Embryonic facial prominence (tissue), 1 donor: ENCODE measurements around the gene MAGEA12.
"Not testable (repeated sequence)": the region's sequence is repeated elsewhere in the genome, so short reads cannot be mapped to it uniquely, and the experiment has no call there.

Source experiments
- DNase-seq: peaks from one replicate; pipeline ENCODE4 v3.0.0-alpha.2; 2016; ENCODE audit errors: extremely low spot score

MAGEA12 gene, protein sequence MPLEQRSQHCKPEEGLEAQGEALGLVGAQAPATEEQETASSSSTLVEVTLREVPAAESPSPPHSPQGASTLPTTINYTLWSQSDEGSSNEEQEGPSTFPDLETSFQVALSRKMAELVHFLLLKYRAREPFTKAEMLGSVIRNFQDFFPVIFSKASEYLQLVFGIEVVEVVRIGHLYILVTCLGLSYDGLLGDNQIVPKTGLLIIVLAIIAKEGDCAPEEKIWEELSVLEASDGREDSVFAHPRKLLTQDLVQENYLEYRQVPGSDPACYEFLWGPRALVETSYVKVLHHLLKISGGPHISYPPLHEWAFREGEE

GRCh38 chrX:152733261-152733975 is at the start of gene MAGEA12, which contains the start of gene CSAG1:
TSS of gene MAGEA12 (plus strand) at chrX:152733757. CDS start at chrX:152736162, 2,405 bp downstream.
TSS of gene CSAG1 (minus strand) at chrX:152733721. CDS start at chrX:152732460, 1,261 bp downstream.
- DNase-seq, result no peak

- not testable (repeated sequence) for DNase-seq
Observed at GRCh38 chrX:152697952-152698931, 35.3 kb upstream of the MAGEA12 start, which contains the start of gene MAGEA3. TSS of gene MAGEA3 (plus strand) at chrX:152698794. CDS start at chrX:152700833, 2,039 bp downstream.

GRCh38 chrX:152700390-152700789 is 33.2 kb upstream of the MAGEA12 start:
- not testable (repeated sequence) for DNase-seq

DNA sequence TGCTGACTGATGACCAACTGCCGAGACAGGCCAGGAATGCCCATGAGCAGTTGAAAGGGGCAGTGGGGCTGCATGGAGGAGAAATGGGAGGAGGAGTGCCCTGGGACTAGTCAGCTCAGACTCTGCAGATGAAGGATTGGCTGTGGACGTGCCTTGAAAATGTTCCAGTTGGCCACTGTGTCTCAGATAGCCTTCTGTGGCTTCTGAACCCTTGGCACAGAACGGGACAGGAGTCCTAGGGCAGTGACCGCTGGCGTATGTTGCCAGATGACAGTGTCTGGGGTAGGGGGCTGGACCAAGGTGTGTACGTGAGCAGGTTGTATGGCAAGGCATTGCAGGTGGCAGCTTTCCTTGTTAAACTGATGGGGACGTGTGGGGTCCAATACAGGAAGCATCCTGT is 27.1 kb upstream of the MAGEA12 start:
- DNase-seq, result not testable (repeated sequence)

DNA sequence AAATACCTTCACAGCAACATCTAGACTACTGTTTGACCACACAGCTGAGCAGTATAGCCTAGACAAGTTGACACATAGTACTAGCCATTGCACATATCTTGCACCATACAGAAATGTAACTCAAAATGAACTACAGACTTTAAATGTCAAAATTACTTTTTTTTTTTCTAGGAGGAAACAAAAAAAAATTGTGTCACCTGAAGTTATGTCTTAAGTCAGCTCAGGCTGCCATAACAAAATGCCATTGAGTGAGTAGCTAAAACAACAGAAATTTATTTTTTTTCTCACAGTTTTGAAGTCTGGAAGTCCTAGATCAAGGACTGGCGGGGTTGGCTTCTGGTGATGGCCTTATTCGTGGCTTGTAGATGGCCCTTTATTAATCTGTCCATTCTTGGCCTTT is 24.4 kb upstream of the MAGEA12 start, which contains the start of gene CSAG2:
TSS of gene CSAG2 (minus strand) at position 101 of the 400 bp plus-strand sequence. CDS start 161 bp downstream, outside the sequence.
- DNase-seq, result not testable (repeated sequence)

GRCh38 chrX:152713195-152713594 is 20.4 kb upstream of the MAGEA12 start:
- not testable (repeated sequence) for DNase-seq

- not testable (repeated sequence) for DNase-seq
Observed at GRCh38 chrX:152713815-152714787, 19.5 kb upstream of the MAGEA12 start, which contains the start of gene MAGEA2B. TSS of gene MAGEA2B (plus strand) at chrX:152714628. CDS start at chrX:152717107, 2,479 bp downstream.

DNA sequence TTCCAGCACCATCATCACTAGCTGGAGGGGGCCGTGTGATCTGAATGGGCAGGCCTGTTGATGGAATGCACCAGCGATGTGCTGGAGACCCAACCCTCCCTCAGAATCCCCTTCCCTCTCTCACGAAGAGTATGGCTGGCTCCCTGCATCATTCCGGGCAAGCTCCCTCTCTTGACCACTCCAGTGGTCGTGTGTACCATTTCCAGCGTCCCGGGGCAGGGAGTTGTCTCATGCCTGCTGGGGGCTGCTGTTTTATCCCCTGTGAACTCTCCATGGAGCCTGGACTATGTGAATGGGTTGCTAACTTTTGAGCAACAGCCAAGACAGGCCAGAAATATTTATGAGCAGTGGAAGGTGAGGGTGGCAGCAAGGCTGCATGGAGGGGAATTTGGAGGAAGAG is 8.1 kb upstream of the MAGEA12 start:
- no peak for DNase-seq

GRCh38 chrX:152734143-152734858 is 744 bp downstream of the MAGEA12 start:
- DNase-seq, result not testable (repeated sequence)

DNA sequence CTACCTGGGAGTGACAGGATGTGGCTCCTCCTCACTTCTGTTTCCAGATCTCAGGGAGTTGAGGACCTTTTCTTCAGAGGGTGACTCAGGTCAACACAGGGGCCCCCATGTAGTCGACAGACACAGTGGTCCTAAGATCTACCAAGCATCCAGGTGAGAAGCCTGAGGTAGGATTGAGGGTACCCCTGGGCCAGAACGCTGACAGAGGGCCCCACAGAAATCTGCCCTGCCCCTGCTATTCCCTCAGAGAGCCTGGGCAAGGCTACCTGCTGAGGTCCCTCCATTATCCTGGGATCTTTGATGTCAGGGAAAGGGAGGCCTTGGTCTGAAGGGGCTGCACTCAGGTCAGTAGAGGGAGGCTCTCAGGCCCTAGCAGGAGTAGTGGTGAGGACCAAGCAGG is 1.5 kb downstream of the MAGEA12 start:
- no peak for DNase-seq

DNA sequence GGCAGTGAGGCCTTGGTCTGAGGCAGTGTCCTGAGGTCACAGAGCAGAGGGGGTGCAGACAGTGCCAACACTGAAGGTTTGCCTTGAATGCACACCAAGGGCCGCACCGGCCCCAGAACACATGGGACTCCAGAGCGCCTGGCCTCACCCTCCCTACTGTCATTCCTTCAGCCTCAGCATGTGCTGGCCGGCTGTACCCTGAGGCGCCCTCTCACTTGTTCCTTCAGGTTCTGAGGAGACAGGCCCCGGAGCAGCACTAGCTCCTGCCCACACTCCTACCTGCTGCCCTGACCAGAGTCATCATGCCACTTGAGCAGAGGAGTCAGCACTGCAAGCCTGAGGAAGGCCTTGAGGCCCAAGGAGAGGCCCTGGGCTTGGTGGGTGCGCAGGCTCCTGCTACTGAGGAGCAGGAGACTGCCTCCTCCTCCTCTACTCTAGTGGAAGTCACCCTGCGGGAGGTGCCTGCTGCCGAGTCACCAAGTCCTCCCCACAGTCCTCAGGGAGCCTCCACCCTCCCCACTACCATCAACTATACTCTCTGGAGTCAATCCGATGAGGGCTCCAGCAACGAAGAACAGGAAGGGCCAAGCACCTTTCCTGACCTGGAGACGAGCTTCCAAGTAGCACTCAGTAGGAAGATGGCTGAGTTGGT is 2.4 kb downstream of the MAGEA12 start:
- DNase-seq, result no peak

GRCh38 chrX:152736528-152736927 is 3.0 kb downstream of the MAGEA12 start:
- not testable (repeated sequence) for DNase-seq

DNA sequence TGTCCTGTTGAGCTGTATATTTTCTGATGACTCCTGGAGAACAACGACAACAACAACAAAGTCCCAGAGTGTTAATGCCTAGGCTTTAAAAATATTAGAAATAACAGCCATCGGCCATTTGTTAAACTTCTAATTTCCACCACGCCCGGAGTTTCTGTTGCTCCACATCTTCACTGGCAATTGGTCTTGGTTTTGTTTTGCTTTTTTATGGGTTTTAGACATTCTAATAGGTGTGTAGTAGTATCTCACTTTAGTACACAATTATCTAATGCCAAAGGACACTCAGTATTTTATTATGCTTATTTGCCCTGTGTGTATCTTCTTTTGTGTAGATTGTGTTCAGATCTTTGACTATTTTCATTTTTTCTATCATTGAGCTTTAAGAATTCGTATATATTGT is 5.0 kb downstream of the MAGEA12 start:
- DNase-seq, result no peak

GRCh38 chrX:152753686-152754650 is 20.4 kb downstream of the MAGEA12 start, which contains the start of gene MAGEA2:
TSS of gene MAGEA2 (minus strand) at chrX:152753842. CDS start at chrX:152751363, 2,479 bp downstream.
- DNase-seq, result not testable (repeated sequence)

DNA sequence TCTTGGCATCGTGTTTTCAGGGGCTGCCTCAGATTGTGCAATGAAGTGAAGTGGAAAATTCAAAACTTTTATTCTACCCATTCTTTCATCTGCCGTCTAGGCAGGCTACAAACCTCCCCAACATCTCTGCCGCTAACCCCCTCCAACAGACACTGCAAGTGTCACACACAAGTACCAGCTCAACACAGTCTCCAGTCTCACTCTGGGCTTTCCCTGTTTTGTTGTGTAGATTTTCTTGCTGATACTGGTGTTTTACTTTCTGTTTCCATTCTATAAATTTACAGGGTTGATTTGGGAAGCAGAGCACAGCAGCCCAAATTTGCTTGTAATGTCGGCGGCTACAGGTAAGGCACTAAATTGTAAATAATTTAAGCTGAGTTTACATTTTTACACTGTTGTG is 21.3 kb downstream of the MAGEA12 start:
- DNase-seq, result not testable (repeated sequence)

DNA sequence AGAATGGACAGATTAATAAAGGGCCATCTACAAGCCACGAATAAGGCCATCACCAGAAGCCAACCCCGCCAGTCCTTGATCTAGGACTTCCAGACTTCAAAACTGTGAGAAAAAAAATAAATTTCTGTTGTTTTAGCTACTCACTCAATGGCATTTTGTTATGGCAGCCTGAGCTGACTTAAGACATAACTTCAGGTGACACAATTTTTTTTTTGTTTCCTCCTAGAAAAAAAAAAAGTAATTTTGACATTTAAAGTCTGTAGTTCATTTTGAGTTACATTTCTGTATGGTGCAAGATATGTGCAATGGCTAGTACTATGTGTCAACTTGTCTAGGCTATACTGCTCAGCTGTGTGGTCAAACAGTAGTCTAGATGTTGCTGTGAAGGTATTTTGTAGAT is 25.4 kb downstream of the MAGEA12 start, which contains the start of gene CSAG3:
TSS of gene CSAG3 (plus strand) at position 301 of the 400 bp plus-strand sequence.
- not testable (repeated sequence) for DNase-seq

GRCh38 chrX:152759544-152759943 is 26.0 kb downstream of the MAGEA12 start:
- DNase-seq, result not testable (repeated sequence)
